HG03469 (cell line): ENCODE measurements around the gene PLA2G5.

ENCODE experiments used
- ATAC-seq: cut with Tn5 transposase; IDR thresholded peaks from one replicate; pipeline ENCODE4 v1.9.1; 2021; ENCODE audit warnings: mild to moderate bottlenecking, moderate library complexity, moderate number of reproducible peaks; ENCODE audit not compliant: unreplicated experiment

The PLA2G5 gene

DNA sequence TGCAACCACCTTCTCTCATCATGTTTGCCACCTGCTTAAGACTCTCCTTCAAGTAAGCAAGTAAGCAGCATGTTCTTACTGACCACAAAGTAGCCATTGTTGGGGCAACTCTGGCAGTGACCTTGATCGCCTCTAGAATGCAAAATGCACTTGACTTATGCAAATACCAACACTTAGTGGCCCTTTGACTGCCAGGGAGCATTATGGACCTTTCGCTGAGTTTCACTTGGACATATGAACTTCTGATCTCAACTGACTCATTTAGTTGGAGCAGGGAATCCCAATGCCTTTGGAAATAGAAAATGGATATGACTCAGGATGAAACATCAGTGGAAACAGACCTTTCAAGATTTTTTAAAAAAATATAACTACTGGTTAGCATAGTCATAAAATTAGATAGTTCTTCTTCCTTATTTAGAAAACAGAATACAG, 6.1 kb upstream of the PLA2G5 start:
- no peak for ATAC-seq

DNA sequence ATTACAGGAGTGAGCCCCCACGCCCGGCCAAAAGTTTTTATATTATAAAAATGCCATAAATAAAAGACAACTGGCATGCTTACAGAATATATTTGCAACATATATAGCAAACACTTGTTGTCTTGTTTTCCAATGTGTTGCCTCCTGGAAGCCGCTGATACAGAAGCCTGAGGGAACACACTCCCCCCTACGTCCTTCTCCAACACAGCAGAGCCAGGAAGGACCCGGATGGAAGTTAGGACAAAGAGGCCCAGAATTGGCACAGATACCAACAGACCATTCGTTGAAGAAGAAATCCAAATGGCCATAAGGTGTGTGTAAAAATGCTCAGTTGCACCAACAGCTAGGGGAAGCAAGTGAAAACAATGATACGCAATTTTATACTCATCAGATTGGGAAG, 1.3 kb upstream of the PLA2G5 start:
- no peak for ATAC-seq

GRCh38 chr1:20070357-20070756, 363 bp downstream of the PLA2G5 start:
- ATAC-seq, result no peak

DNA sequence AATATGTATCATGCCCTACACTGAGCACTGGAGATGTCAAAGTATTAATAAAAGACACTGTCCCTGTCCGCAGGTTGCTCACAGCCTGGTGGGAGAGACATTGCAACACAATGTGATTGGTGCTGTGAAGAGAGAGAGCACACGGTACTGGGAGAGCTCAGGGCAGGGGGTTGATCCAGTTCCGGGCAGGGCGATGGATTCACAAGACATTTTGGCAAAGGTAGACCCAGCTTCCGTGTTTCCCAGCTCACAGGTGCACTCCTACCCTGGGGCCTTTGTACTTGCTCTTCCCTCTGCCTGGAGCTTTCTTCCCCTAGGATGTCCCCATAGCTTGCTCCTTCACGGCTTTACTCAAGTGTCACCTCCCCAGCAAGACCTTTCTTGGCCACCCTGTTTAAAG, 1.4 kb downstream of the PLA2G5 start:
- ATAC-seq, result no peak

- no peak for ATAC-seq
Measured at GRCh38 chr1:20072771-20073170, 2.8 kb downstream of the PLA2G5 start.

DNA sequence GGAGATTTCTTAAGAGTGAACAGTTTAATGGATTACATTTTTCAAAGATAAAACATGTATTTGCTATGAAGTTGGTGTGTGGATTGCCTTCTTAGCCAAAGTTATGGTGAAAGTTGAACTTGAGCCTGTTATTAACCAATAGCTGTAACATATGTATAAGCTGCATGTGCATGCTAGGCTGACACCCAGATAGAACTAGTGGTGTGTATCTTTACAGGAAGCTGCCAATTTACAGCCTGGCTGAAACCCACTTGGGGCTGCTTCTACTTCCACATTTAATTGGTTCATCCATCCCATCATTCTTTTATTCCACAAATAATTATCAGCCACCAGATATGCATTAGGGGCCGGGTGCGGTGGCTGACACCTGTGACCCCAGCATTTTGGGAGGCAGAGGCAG, 3.3 kb downstream of the PLA2G5 start:
- no peak for ATAC-seq

- no peak for ATAC-seq
Measured at GRCh38 chr1:20074055-20074724, 4.2 kb downstream of the PLA2G5 start.

DNA sequence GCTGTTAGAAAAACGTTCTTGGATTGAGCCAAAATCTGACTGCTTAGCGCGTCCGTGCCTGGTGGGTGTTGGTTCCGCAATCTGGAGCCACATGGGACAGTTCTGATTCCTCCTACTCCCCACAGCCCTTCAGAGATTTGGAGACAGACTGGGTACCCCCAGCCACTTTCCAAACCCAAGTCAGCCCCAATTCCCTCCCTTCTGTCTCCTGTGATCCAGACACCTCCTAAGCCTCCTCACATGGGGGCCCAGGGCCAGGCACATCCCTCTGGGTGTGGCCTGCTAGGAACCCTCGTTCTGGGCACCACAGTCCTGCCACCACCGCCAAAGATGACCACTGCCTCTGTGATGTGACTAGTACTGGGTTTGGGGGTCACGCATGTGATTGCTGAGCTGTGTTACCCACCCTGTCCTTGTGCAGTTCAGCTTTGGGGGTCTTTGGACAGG, 4.8 kb downstream of the PLA2G5 start:
- no peak for ATAC-seq

- no peak for ATAC-seq
Measured at GRCh38 chr1:20075345-20075744, 5.4 kb downstream of the PLA2G5 start.

- no peak for ATAC-seq
Measured at GRCh38 chr1:20076223-20076622, 6.2 kb downstream of the PLA2G5 start.

DNA sequence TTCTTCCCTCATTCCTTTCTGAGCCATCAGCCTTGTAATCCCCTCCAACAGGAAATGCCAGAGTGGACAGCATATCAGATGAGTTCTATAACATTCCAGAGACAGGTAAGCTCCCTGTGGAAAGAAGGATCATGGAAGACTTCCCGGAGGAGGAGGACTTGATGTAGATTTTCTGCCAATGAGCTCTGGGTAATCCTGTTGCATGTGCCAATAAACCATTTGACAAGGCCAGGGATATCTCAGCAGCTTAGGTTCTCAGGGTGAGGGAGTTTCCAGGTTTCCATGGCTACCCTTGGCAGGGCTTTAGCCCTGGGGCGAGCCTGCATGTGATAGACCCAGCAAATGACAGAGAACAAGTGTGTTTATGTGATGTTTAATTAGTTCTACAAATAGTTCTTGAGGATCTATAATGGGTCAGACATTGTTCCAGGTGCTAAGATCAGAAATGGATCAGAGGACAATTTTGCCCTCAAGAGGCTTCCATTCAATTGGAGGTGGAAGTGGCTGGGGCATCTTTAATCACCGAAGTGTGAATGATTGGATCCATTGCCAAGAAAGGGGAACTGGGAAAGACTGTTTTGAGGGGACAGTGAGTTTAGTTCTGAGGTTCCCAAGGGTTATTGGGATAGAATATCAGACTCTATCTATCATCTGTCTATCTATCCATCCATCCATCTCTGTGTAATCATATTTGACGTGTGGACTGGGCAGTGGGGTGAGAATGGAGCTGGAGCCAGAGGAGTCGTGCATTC, 6.9 kb downstream of the PLA2G5 start:
- no peak for ATAC-seq

DNA sequence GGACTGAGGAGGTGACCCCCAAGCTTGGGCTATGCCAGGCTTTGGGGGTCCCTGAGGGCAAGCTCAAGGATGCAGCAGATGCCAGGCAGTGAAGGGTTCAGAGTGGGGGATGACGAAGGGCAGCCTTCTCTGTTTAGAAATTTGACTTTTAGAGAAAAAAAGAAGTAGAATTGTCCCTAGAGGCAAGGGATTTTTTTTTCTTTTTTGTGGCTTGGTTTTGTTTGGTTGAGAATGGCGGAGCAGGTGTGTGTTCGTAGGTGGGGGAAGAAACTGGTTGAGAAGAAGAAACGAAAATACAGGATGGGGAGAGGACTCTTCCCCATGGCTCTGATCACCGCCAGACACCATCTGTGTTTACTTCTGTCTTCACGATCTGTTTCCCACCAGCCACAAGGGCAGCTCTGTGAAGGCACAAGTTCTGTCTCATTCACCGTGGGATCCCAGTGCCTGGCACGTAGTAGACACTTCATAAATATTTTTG, 8.2 kb downstream of the PLA2G5 start:
- no peak for ATAC-seq

GRCh38 chr1:20078711-20079110, 8.7 kb downstream of the PLA2G5 start:
- no peak for ATAC-seq

DNA sequence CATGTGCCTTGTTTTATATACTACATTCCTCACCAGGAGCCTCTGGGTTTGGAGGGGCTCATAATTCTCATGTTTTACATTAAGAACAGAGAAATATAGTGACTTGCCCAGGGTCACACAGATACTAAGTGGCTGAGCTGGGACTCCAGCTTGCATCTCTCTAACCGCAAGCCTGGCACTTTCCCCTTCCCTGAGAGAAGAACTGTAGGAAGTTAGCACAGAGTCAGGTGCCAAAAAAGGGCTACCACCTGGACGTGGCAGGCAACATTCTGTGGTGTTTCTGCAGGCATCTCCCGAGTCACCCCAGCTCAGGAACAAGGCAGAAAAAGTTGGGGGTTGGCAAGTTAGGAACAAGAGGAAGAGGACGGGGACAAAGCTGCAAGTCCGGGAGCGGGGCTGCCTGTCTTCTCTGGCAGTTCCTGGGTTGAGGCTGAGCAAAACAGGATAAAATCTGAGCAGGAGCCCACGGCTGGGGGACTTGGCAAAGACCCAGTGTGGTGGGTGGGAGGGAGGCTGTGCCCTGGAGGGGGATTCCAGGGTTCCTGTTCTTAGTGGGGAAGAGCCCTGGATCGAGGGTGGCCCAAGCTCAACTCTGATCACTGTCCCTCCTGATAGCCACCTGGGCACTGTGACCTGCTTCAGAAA, 9.8 kb downstream of the PLA2G5 start:
- ATAC-seq, result no peak

DNA sequence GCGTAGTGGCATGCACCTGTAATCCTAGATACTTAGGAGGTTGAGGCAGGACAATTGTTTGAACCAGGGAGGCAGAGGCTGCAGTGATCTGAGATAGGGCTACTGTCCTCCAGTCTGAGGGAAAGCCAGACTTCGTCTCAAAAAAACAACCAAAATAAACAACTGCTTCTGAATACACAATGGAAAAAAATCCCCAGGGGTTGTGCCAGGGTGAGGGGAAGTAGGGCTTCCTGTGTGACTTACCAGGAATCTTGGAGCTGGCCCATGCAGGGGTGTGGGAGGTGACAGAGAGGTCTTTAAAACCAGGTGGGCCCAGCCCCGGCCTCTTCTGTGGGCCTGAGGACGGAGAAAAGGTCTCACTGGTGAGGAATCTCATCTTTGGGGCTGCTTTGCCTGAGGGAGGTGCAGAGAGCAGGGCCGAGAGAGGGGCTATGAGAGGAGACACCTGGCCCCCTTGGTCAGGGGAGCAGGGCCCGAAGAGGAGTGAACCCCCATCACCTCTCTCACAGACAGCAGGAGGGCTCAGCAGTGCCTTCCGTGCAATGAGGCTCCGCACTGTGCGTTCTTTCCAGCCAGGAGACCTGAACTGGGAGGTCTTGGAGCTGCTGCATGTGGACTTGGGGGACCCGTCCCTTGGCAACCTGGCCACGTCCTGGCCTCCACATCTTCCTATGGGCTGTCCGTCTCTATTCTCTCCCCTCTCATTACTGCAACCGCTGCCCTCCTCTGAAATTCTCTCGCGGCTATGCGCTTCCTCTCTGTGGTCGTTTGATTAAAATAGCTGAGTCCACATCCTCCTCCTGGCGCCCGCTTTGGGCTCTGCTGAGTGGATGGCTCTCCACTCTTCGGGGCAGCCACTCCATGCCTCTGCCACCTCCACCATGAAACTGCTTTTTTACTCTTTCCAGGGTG, 10.7 kb downstream of the PLA2G5 start:
- no peak for ATAC-seq

GRCh38 chr1:20081353-20081810, 11.4 kb downstream of the PLA2G5 start:
- ATAC-seq, result no peak

DNA sequence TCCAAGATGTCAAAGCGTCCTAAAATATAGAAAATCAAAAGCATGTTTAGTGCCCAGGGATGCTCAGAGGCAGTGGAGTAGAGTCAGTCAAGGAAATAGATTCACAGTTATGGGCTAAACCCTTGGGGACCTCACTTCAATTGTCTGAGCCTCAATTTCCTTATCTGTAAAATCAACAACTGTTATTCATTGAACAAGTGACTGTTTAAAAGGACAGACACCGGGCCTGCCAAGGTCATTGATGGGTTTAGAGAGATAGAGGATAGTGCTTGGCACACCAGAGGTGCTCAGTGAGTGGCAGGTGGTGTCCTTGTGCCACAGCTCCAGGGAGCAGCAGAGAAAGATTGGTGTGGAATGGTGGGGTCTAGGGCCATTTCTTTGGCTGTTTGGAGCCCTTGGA, 12.8 kb downstream of the PLA2G5 start:
- ATAC-seq, result no peak

DNA sequence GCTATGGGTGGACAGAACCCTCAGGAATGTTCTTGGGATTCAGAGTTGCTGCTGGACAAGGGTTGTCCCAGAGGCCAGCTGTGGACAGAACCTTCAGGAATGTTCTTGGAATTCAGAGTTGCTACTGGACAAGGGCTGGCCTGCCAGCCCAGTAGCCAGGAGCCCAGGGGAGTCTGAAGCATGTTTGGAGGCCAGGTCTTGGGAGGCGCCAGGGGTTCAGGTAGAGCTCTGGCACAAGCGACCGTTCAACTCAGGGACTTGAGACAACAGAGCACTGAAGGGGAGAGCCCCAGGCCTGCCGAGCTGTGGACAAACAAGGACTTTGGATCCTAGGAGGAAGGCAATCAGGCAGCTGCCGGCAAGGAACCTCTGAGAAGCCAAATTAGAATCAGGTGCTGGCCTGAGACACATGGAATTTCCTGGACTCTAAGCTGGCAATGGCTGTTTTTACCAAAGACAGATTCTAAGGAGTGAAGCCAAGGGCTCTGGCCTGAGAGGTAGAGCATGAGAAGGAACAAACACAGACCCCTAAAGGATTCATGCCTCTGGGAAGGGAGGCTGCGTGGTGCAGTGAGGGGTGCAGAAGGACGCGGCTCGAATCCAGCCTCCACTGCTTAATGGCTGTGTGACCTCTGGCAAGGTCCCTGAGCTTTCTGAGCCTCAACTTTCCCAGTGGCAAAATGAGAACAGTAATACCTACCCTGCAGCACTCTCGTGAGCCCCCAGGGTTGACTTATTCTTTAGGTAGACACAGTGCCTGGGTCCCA, 13.4 kb downstream of the PLA2G5 start:
- ATAC-seq, result no peak

GRCh38 chr1:20086800-20087199, 16.8 kb downstream of the PLA2G5 start:
- ATAC-seq, result no peak

GRCh38 chr1:20087668-20088067, 17.7 kb downstream of the PLA2G5 start:
- ATAC-seq, result no peak
